Esophagus muscularis mucosa (tissue), 4 donors: Measurements from ENCODE around the gene TMEM244. TPM values are rescaled to one million over a fixed set of nuclear protein-coding genes. Genes with fewer than 3 reads are reported as not detected.

Source experiments
- DNase-seq: peaks from one replicate; pipeline ENCODE4 v3.0.0-alpha.2; 2017; ENCODE audit errors: extremely low spot score
- H3K27ac ChIP-seq, 4 donors: fragments of 200-600 bp; sonication (generic); replicated peaks in 1 of 4; 1 replicate in 3 of 4; 2 replicates in 1 of 4; pipeline ENCODE4 v1.5.1; 2016 to 2019; ENCODE audit warnings: mild to moderate bottlenecking in 1 of 4
- H3K27me3 ChIP-seq, 4 donors: fragments of 200-600 bp; sonication (generic); one replicate each; pipeline versions ENCODE4 v1.5.1 to v1.6.0; 2016 to 2019
- H3K36me3 ChIP-seq, 4 donors: fragments of 200-600 bp; sonication (generic); one replicate each; pipeline ENCODE4 v1.5.1; 2016 to 2019
- H3K4me1 ChIP-seq, 4 donors: fragments of 200-600 bp; sonication (generic); one replicate each; pipeline ENCODE4 v1.5.1; 2016 to 2019
- H3K4me3 ChIP-seq, 4 donors: fragments of 200-600 bp; sonication (generic); 1 replicate in 2 of 4; 2 replicates in 2 of 4; pipeline ENCODE4 v1.5.1; 2016 to 2019; ENCODE audit warnings: mild to moderate bottlenecking in 4 of 4, moderate library complexity in 1 of 4
- H3K9me3 ChIP-seq, 4 donors: fragments of 200-600 bp; sonication (generic); 1 replicate in 3 of 4; 2 replicates in 1 of 4; pipeline ENCODE4 v1.5.1; 2016 to 2019
- EP300 ChIP-seq: sonication (generic); formaldehyde crosslinking; IDR thresholded peaks from one replicate; pipeline ENCODE4 v1.6.1; 2017; ENCODE audit warnings: antibody characterized with exemption
- POLR2A ChIP-seq: fragments of 450-650 bp; IDR thresholded peaks from one replicate; pipeline ENCODE4 v1.6.1; 2017; ENCODE audit warnings: antibody characterized with exemption, moderate library complexity, mild to moderate bottlenecking, low read depth
- POLR2AphosphoS5 ChIP-seq, 2 donors: sonication (generic); formaldehyde crosslinking; IDR thresholded peaks; one replicate each; pipeline ENCODE4 v1.6.1; 2017; ENCODE audit warnings: antibody characterized with exemption in 2 of 2
- WGBS: methylation state at CpG from one replicate; pipeline ENCODE4 v1.1.5; 2018; 5-methylcytosine and 5-hydroxymethylcytosine counted together
- intact Hi-C: fragments of 100-400 bp; cut with DNase I; formaldehyde crosslinking; loops from one replicate; pipeline ENCODE4 v1.15.1; 2023
- total RNA-seq, 4 donors: library from RNA; depleted of rRNA; stranded (reverse); fragments of >200 nt; gene quantifications; one replicate each; pipeline versions ENCODE4 v1.1.0 to v1.2.1, GENCODE V29; 2016
- TF ChIP-seq, protein P1 (sequence below), 3 experiments: fragments of 200-600 bp in 2 of 3; fragments of 450-650 bp in 1 of 3; sonication (generic) in 2 of 3; IDR thresholded peaks; one replicate each; pipeline ENCODE4 v1.5.1; 2017 to 2019; ENCODE audit warnings: antibody characterized with exemption in 3 of 3, mild to moderate bottlenecking in 2 of 3, moderate library complexity in 1 of 3

The TMEM244 gene
- total RNA-seq, 4 donors from 2014 or later, result not detected

GRCh38 chr6:129872586-129872985 lies 11.5 kb upstream of the TMEM244 start:
- WGBS, result 57% methylated on average over 2 of the region's 2 CpGs
- Histone ChIP-seq H3K27me3 (no peaks in the 10 kb centered on the region), H3K4me1 (peaks cover 0 to 2% (median 0%) of the 10 kb centered on the region in 4 donors), H3K9me3 (no peaks in the 10 kb centered on the region), H3K4me3 (no peak overlapping the region), H3K27ac (no peak overlapping the region), H3K36me3 (no peaks in the 10 kb centered on the region)
- intact Hi-C loops, result no loop called here
- no peak for DNase-seq
- no peak for TF ChIP-seq POLR2A
- TF ChIP-seq, protein P1, sequence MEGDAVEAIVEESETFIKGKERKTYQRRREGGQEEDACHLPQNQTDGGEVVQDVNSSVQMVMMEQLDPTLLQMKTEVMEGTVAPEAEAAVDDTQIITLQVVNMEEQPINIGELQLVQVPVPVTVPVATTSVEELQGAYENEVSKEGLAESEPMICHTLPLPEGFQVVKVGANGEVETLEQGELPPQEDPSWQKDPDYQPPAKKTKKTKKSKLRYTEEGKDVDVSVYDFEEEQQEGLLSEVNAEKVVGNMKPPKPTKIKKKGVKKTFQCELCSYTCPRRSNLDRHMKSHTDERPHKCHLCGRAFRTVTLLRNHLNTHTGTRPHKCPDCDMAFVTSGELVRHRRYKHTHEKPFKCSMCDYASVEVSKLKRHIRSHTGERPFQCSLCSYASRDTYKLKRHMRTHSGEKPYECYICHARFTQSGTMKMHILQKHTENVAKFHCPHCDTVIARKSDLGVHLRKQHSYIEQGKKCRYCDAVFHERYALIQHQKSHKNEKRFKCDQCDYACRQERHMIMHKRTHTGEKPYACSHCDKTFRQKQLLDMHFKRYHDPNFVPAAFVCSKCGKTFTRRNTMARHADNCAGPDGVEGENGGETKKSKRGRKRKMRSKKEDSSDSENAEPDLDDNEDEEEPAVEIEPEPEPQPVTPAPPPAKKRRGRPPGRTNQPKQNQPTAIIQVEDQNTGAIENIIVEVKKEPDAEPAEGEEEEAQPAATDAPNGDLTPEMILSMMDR (IDR thresholded peaks at IDR 0.05), result no peak
- no peak for TF ChIP-seq POLR2AphosphoS5 (IDR thresholded peaks at IDR 0.05)
- TF ChIP-seq EP300, result no peak

DNA sequence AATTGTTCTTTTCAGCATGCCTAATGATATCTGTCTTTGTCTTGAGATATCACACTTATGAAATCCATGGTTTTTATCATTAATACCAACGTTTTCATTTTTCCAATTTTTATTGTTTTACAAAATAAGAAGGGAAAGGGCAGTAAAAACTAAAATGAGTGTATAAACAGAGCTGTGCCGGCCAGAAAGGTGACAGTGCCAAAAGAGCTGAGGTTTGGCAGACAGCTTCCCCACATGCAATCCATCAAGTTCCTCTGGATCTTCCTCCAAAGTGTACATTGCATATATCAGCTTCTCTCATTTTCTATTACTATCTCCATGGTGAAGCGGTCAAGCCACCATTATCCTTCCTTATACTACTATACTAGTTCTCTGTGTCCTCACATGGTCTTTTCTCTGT lies 10.1 kb upstream of the TMEM244 start:
- intact Hi-C loops, result no loop called here

DNA sequence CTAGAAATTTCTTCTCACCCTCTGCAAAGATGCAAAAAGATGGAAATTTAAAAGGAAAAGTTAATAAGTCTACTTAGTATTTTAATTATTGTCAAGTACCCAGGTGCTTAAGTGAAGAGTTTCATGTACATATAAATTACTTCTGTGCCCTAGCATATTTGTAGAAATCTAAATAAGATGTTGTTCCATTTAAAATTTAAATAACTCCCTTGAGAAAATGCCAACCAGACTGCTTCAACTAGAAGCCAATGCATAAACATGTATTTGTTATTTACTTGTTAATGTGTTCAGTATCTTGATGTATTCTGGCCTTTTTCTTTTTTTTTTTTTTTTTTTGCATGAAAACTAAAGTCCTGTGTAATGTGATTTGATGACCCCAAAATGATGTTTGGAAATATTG lies 6.3 kb upstream of the TMEM244 start:
- no peaks in the 10 kb centered on the region for H3K36me3 ChIP-seq
- no peak overlapping the region for H3K27ac ChIP-seq
- intact Hi-C loops, result no loop called here
- H3K27me3 ChIP-seq, result no peaks in the 10 kb centered on the region
- DNase-seq, result no peak
- no peaks in the 10 kb centered on the region for H3K4me1 ChIP-seq
- no peaks in the 10 kb centered on the region for H3K9me3 ChIP-seq
- H3K4me3 ChIP-seq, result no peak overlapping the region
- TF ChIP-seq EP300 (no peak), POLR2AphosphoS5 (IDR thresholded peaks at IDR 0.05) (no peak), POLR2A (no peak)
- TF ChIP-seq, protein P1 (IDR thresholded peaks at IDR 0.05), result no peak

More for the DNA sequence above, 10.1 kb upstream of the TMEM244 start:
- 38% methylated on average over 3 of the region's 3 CpGs for WGBS
- TF ChIP-seq EP300 (no peak), POLR2A (no peak), POLR2AphosphoS5 (IDR thresholded peaks at IDR 0.05) (no peak)
- TF ChIP-seq, protein P1 (IDR thresholded peaks at IDR 0.05), result no peak
- DNase-seq, result no peak
- H3K9me3 ChIP-seq, result no peaks in the 10 kb centered on the region
- no peak overlapping the region for H3K4me3 ChIP-seq
- no peaks in the 10 kb centered on the region for H3K27me3 ChIP-seq
- H3K4me1 ChIP-seq, result peaks cover 0 to 2% (median 0%) of the 10 kb centered on the region in 4 donors
- H3K27ac ChIP-seq, result no peak overlapping the region
- H3K36me3 ChIP-seq, result no peaks in the 10 kb centered on the region

GRCh38 chr6:129866688-129867087 lies 5.6 kb upstream of the TMEM244 start:
- TF ChIP-seq, protein P1 (IDR thresholded peaks at IDR 0.05), result no peak
- TF ChIP-seq POLR2AphosphoS5 (IDR thresholded peaks at IDR 0.05), result no peak
- TF ChIP-seq POLR2A, result no peak
- no peak for TF ChIP-seq EP300
- no peak overlapping the region for H3K27ac ChIP-seq
- no peaks in the 10 kb centered on the region for H3K9me3 ChIP-seq
- no peaks in the 10 kb centered on the region for H3K27me3 ChIP-seq
- WGBS, result 93% methylated on average over 2 of the region's 2 CpGs
- no peak overlapping the region for H3K4me3 ChIP-seq
- H3K36me3 ChIP-seq, result no peaks in the 10 kb centered on the region
- H3K4me1 ChIP-seq, result no peaks in the 10 kb centered on the region
- DNase-seq, result no peak
- intact Hi-C loops, result no loop called here

DNA sequence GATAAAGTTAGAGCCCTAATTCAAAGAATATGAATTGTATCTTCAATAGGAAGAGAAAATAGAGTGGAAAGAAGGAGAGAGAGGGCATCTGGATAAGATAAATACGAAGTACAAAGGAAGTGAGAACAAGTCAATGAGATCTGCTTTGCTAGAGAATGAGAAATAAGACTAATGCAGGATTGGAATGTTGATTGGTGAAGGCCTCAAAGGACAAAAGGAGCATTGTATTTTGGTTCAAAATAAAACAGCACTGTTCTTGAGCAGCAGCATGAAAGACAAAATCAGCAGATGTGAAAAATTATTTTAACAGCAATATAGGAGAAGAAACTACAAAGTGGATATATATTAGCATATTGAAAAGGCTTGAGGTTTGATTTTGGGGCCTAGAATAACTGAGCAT lies 5.1 kb upstream of the TMEM244 start:
- 91% methylated on average over 1 of the region's 1 CpG for WGBS
- TF ChIP-seq POLR2AphosphoS5 (IDR thresholded peaks at IDR 0.05) (no peak), POLR2A (no peak), EP300 (no peak)
- TF ChIP-seq, protein P1 (IDR thresholded peaks at IDR 0.05), result no peak

More for the DNA sequence above, 5.1 kb upstream of the TMEM244 start:
- Histone ChIP-seq H3K27ac (no peak overlapping the region), H3K4me1 (no peaks in the 10 kb centered on the region), H3K36me3 (no peaks in the 10 kb centered on the region), H3K4me3 (no peak overlapping the region), H3K9me3 (no peaks in the 10 kb centered on the region), H3K27me3 (no peaks in the 10 kb centered on the region)
- intact Hi-C loops, result no loop called here
- DNase-seq, result no peak
